ENCODE results near the gene MUC6. TPM values are rescaled to one million over a fixed set of nuclear protein-coding genes. Genes with fewer than 3 reads are reported as not detected.
A peak's percentile ranks its signal among the peaks of the same experiment; 100 is the strongest.

Gene MUC6
- total RNA-seq, 1 experiment from 2014 or later = 0.49 TPM

GRCh38 chr11:1028291-1028540 lies 8.3 kb downstream of the MUC6 start:
- H3K4me1 ChIP-seq (ENCODE audit: control insufficient read depth, insufficient read depth, low read length) = no peaks in the 10 kb centered on the region; the same call in 1 of the 2 replicates
- ChIA-PET CTCF (interaction anchor here (0.6 kb wide), 1 partner anchor 109 kb away, joined by 3 read pairs; no protein-coding TSS in a partner anchor), POLR2A (no interaction called here)
- TF ChIP-seq POLR2AphosphoS5 (IDR thresholded peaks at IDR 0.05; ENCODE audit: low read depth, low read length) = no peak
- TF ChIP-seq TCF7L2 (IDR thresholded peaks at IDR 0.05; ENCODE audit: low read depth, low read length) = no peak
- no peak for TF ChIP-seq SIN3A (IDR thresholded peaks at IDR 0.05; ENCODE audit: borderline replicate concordance, insufficient read depth, low read depth, low read length)
- TF ChIP-seq CTCF (IDR thresholded peaks at IDR 0.05) = no peak
- TF ChIP-seq REST (IDR thresholded peaks at IDR 0.05; ENCODE audit: insufficient read depth in 1 of 2, low read depth in 2 of 2, low read length in 1 of 2) = no peak
- DNase-seq (ENCODE audit: low read depth, low spot score) (no peak), ATAC-seq (no peak)
- H3K9me3 ChIP-seq (ENCODE audit: control insufficient read depth, insufficient read depth, low read depth, low read length) = no peaks in the 10 kb centered on the region
- H3K27ac ChIP-seq (ENCODE audit: low read length) = no peak overlapping the region
- H3K27me3 ChIP-seq (ENCODE audit: control insufficient read depth, insufficient read depth, low read length) = no peaks in the 10 kb centered on the region
- H3K4me3 ChIP-seq (ENCODE audit: low read depth in 2 of 2, low read length in 2 of 2) = no peak overlapping the region
- in situ Hi-C loops (cut with HindIII; ENCODE audit: low pct_unique_long_range_greater_than_20kb, low sequenced_read_pairs) = no loop called here
- H3K36me3 ChIP-seq (ENCODE audit: control insufficient read depth, insufficient read depth, low read length) = no peaks in the 10 kb centered on the region
- no TSS peak for BruUV-seq (replicated peaks)
- intact Hi-C loops (cut with micrococcal nuclease; ENCODE audit: unreplicated experiment) = no loop called here

- ChIA-PET CTCF (no interaction called here), POLR2A (no interaction called here)
- no peaks in the 10 kb centered on the region; the same call in 1 of the 2 replicates for H3K4me1 ChIP-seq (ENCODE audit: control insufficient read depth, insufficient read depth, low read length)
Measured at GRCh38 chr11:1027483-1028290, 8.8 kb downstream of the MUC6 start.

More at GRCh38 chr11:1027483-1028290, 8.8 kb downstream of the MUC6 start:
- DNase-seq (ENCODE audit: low read depth, low spot score) = no peak
- intact Hi-C loops (cut with micrococcal nuclease; ENCODE audit: unreplicated experiment) (no loop called here), in situ Hi-C loops (cut with HindIII; ENCODE audit: low pct_unique_long_range_greater_than_20kb, low sequenced_read_pairs) (no loop called here)
- no peak overlapping the region for H3K27ac ChIP-seq (ENCODE audit: low read length)
- no TSS peak for BruUV-seq (replicated peaks)
- no peak for ATAC-seq
- H3K4me3 ChIP-seq (ENCODE audit: low read depth in 2 of 2, low read length in 2 of 2) = no peak overlapping the region
- no peaks in the 10 kb centered on the region for H3K9me3 ChIP-seq (ENCODE audit: control insufficient read depth, insufficient read depth, low read depth, low read length)
- TF ChIP-seq POLR2AphosphoS5 (IDR thresholded peaks at IDR 0.05; ENCODE audit: low read depth, low read length) (0 out of 2 replicates have a peak, but pooled peaks have one; percentile 24), TCF7L2 (IDR thresholded peaks at IDR 0.05; ENCODE audit: low read depth, low read length) (no peak), CTCF (IDR thresholded peaks at IDR 0.05) (no peak)
- H3K36me3 ChIP-seq (ENCODE audit: control insufficient read depth, insufficient read depth, low read length) = no peaks in the 10 kb centered on the region
- no peaks in the 10 kb centered on the region for H3K27me3 ChIP-seq (ENCODE audit: control insufficient read depth, insufficient read depth, low read length)
